Stimulated activated CD8-positive, alpha-beta memory T cell treated with anti-CD3 and anti-CD28 coated beads, Interleukin-7, amount 100 ng/mL, for 24 hours (primary cell): Measurements from ENCODE around the gene NUPR1.
"Not testable (repeated sequence)": the region's sequence is repeated elsewhere in the genome, so short reads cannot be mapped to it uniquely, and the experiment has no call there.

Experiments used
- DNase-seq: peaks from one replicate; pipeline ENCODE4 v3.0.0-alpha.2; 2020; ENCODE audit warnings: low read depth

Gene NUPR1

GRCh38 chr16:28527100-28527785, 11.5 kb downstream of the NUPR1 start:
- not testable (repeated sequence) for DNase-seq

- no peak for DNase-seq
These were observed 12.3 kb downstream of the NUPR1 start for GRCh38 chr16:28526201-28527099.

- DNase-seq, result no peak
These were observed 14.0 kb downstream of the NUPR1 start for GRCh38 chr16:28524681-28525171.

GRCh38 chr16:28522792-28523191, 16.0 kb downstream of the NUPR1 start:
- DNase-seq, result no peak

- DNase-seq, result no peak
These were observed 17.3 kb downstream of the NUPR1 start for GRCh38 chr16:28521436-28521835.

GRCh38 chr16:28520672-28521071, 18.1 kb downstream of the NUPR1 start:
- no peak for DNase-seq

GRCh38 chr16:28514246-28514645, 24.5 kb downstream of the NUPR1 start:
- no peak for DNase-seq

GRCh38 chr16:28513484-28514181, 25.1 kb downstream of the NUPR1 start:
- DNase-seq, result no peak

GRCh38 chr16:28511801-28512789, 26.7 kb downstream of the NUPR1 start:
- DNase-seq, result no peak

- no peak for DNase-seq
These were observed 27.7 kb downstream of the NUPR1 start for GRCh38 chr16:28511031-28511430.

- no peak for DNase-seq
These were observed 33.2 kb downstream of the NUPR1 start for GRCh38 chr16:28505489-28506137.

GRCh38 chr16:28504707-28505404, 33.9 kb downstream of the NUPR1 start:
- no peak for DNase-seq

GRCh38 chr16:28503470-28504259, 35.1 kb downstream of the NUPR1 start:
- DNase-seq, result no peak

- no peak for DNase-seq
These were observed 36.5 kb downstream of the NUPR1 start for GRCh38 chr16:28502290-28502689.

GRCh38 chr16:28501258-28502232, 37.2 kb downstream of the NUPR1 start:
- DNase-seq, result no peak

GRCh38 chr16:28500476-28501180, 38.1 kb downstream of the NUPR1 start:
- DNase-seq, result not testable (repeated sequence)

GRCh38 chr16:28499854-28500253, 38.9 kb downstream of the NUPR1 start:
- DNase-seq, result no peak
